ENCODE measurements around the gene CLGN. TPM values are rescaled to one million over a fixed set of nuclear protein-coding genes. Genes with fewer than 3 reads are reported as not detected.

CLGN gene
- total RNA-seq, 1 experiment from 2014 or later = 2.9 TPM

GRCh38 chr4:140353786-140354185 lies 73.7 kb downstream of the CLGN start:
- Mint-ChIP-seq H3K27ac (ENCODE audit: unreplicated experiment) (no peak overlapping the region), H3K27me3 (ENCODE audit: unreplicated experiment) (no peaks in the 10 kb centered on the region), H3K4me3 (ENCODE audit: low read depth, unreplicated experiment) (no peak overlapping the region), H3K9me3 (ENCODE audit: low read depth, unreplicated experiment) (no peaks in the 10 kb centered on the region), H3K36me3 (ENCODE audit: insufficient read depth, unreplicated experiment) (peaks cover 5% of the 10 kb centered on the region), H3K4me1 (ENCODE audit: low read depth, unreplicated experiment) (peaks cover 33% of the 10 kb centered on the region)
- no peak for TF ChIP-seq CTCF (IDR thresholded peaks at IDR 0.05; ENCODE audit: unreplicated experiment)
- no TSS peak for BruUV-seq (replicated peaks)
- CTCF ChIA-PET = no interaction called here
- DNase-seq = no peak
- intact Hi-C loops (cut with micrococcal nuclease; ENCODE audit: unreplicated experiment) = no loop called here

GRCh38 chr4:140351093-140352075 lies 76.1 kb downstream of the CLGN start:
- intact Hi-C loops (cut with micrococcal nuclease; ENCODE audit: unreplicated experiment) = no loop called here
- CTCF ChIA-PET = no interaction called here

GRCh38 chr4:140349816-140350215 lies 77.6 kb downstream of the CLGN start:
- Mint-ChIP-seq H3K36me3 (ENCODE audit: insufficient read depth, unreplicated experiment) (peaks cover 10% of the 10 kb centered on the region), H3K4me1 (ENCODE audit: low read depth, unreplicated experiment) (peaks cover 39% of the 10 kb centered on the region), H3K27me3 (ENCODE audit: unreplicated experiment) (no peaks in the 10 kb centered on the region), H3K4me3 (ENCODE audit: low read depth, unreplicated experiment) (no peak overlapping the region), H3K9me3 (ENCODE audit: low read depth, unreplicated experiment) (no peaks in the 10 kb centered on the region), H3K27ac (ENCODE audit: unreplicated experiment) (no peak overlapping the region)
- BruUV-seq (replicated peaks) = no TSS peak
- TF ChIP-seq CTCF (IDR thresholded peaks at IDR 0.05; ENCODE audit: unreplicated experiment) = no peak
- CTCF ChIA-PET = no interaction called here
- intact Hi-C loops (cut with micrococcal nuclease; ENCODE audit: unreplicated experiment) = no loop called here
- DNase-seq = no peak

More at GRCh38 chr4:140351093-140352075, 76.1 kb downstream of the CLGN start:
- no peak for DNase-seq
- no peaks in the 10 kb centered on the region for H3K27me3 Mint-ChIP-seq (ENCODE audit: unreplicated experiment)
- no peak overlapping the region for H3K4me3 Mint-ChIP-seq (ENCODE audit: low read depth, unreplicated experiment)
- no TSS peak for BruUV-seq (replicated peaks)
- H3K36me3 Mint-ChIP-seq (ENCODE audit: insufficient read depth, unreplicated experiment) = peaks cover 5% of the 10 kb centered on the region
- H3K4me1 Mint-ChIP-seq (ENCODE audit: low read depth, unreplicated experiment) = peaks cover 39% of the 10 kb centered on the region
- H3K27ac Mint-ChIP-seq (ENCODE audit: unreplicated experiment) = no peak overlapping the region
- TF ChIP-seq CTCF (IDR thresholded peaks at IDR 0.05; ENCODE audit: unreplicated experiment) = no peak
- no peaks in the 10 kb centered on the region for H3K9me3 Mint-ChIP-seq (ENCODE audit: low read depth, unreplicated experiment)

GRCh38 chr4:140346136-140346535 lies 81.3 kb downstream of the CLGN start:
- intact Hi-C loops (cut with micrococcal nuclease; ENCODE audit: unreplicated experiment) = no loop called here
- BruUV-seq (replicated peaks) = no TSS peak

More at GRCh38 chr4:140346136-140346535, 81.3 kb downstream of the CLGN start:
- TF ChIP-seq CTCF (IDR thresholded peaks at IDR 0.05; ENCODE audit: unreplicated experiment) = no peak
- peaks cover 41% of the 10 kb centered on the region for H3K4me1 Mint-ChIP-seq (ENCODE audit: low read depth, unreplicated experiment)
- no peaks in the 10 kb centered on the region for H3K27me3 Mint-ChIP-seq (ENCODE audit: unreplicated experiment)
- H3K9me3 Mint-ChIP-seq (ENCODE audit: low read depth, unreplicated experiment) = no peaks in the 10 kb centered on the region
- peaks cover 24% of the 10 kb centered on the region for H3K36me3 Mint-ChIP-seq (ENCODE audit: insufficient read depth, unreplicated experiment)
- CTCF ChIA-PET = interaction anchor here (1.4 to 2.5 kb wide), 2 partner anchors 14 to 28 kb away, joined by 3 to 15 read pairs; no protein-coding TSS in a partner anchor
- peak overlapping the region; percentile 65 for H3K4me3 Mint-ChIP-seq (ENCODE audit: low read depth, unreplicated experiment)
- DNase-seq = no peak
- no peak overlapping the region for H3K27ac Mint-ChIP-seq (ENCODE audit: unreplicated experiment)

Measured in Calu3 (cell line).